Activated CD8-positive, alpha-beta T cell treated with anti-CD3 and anti-CD28 coated beads for 36 hours (primary cell): Measurements from ENCODE around the gene TEX13C. TPM values are rescaled to one million over a fixed set of nuclear protein-coding genes. Genes with fewer than 3 reads are reported as not detected.

Source experiments
- ATAC-seq: fragments of 200-7000 bp; cut with Tn5 transposase; one replicate; pipeline ENCODE4 v1.10.0; 2021; ENCODE audit warnings: mild to moderate bottlenecking, moderate library complexity
- CTCF ChIA-PET: fragments of 350-600 bp; sonication (Branson Sonifier 250); formaldehyde crosslinking; loops from one replicate; lab custom pipeline; 2021; ENCODE audit warnings: antibody characterized with exemption; lab: Charles Lee
- POLR2A ChIA-PET: fragments of 350-600 bp; sonication (Branson Sonifier 250); formaldehyde crosslinking; loops from one replicate; lab custom pipeline; 2021; ENCODE audit warnings: antibody characterized with exemption; lab: Charles Lee
- DNase-seq: peaks from one replicate; pipeline ENCODE4 v3.0.0-alpha.2; 2020
- H3K27ac Mint-ChIP-seq: one replicate; pipeline ENCODE4 v1.8.0; 2021; ENCODE audit warnings: mild to moderate bottlenecking, mixed read lengths
- H3K27me3 Mint-ChIP-seq: one replicate; pipeline ENCODE4 v1.8.0; 2021; ENCODE audit warnings: mixed read lengths
- H3K36me3 Mint-ChIP-seq: one replicate; pipeline ENCODE4 v1.8.0; 2021; ENCODE audit warnings: low read depth, mixed read lengths
- H3K4me1 Mint-ChIP-seq: one replicate; pipeline ENCODE4 v1.8.0; 2021; ENCODE audit warnings: low read depth, mixed read lengths
- H3K4me3 Mint-ChIP-seq: one replicate; pipeline ENCODE4 v1.8.0; 2021; ENCODE audit warnings: mild to moderate bottlenecking, moderate library complexity, mixed read lengths
- H3K9me3 Mint-ChIP-seq: one replicate; pipeline ENCODE4 v1.8.0; 2021; ENCODE audit warnings: mixed read lengths
- intact Hi-C: fragments of 100-400 bp; cut with micrococcal nuclease; formaldehyde crosslinking; loops from one replicate; pipeline ENCODE4 v1.10.0; 2022
- total RNA-seq, 2 experiments: library from RNA; stranded (reverse); gene quantifications; one replicate each; pipeline ENCODE4 v1.2.3, GENCODE V29; 2021
- TF ChIP-seq, protein P1 (sequence below): fragments of 200-600 bp; IDR thresholded peaks from one replicate; pipeline ENCODE4 v1.8.0; 2022; ENCODE audit warnings: antibody characterized with exemption, mild to moderate bottlenecking

Gene TEX13C
- total RNA-seq, 2 experiments from 2014 or later = not detected

DNA sequence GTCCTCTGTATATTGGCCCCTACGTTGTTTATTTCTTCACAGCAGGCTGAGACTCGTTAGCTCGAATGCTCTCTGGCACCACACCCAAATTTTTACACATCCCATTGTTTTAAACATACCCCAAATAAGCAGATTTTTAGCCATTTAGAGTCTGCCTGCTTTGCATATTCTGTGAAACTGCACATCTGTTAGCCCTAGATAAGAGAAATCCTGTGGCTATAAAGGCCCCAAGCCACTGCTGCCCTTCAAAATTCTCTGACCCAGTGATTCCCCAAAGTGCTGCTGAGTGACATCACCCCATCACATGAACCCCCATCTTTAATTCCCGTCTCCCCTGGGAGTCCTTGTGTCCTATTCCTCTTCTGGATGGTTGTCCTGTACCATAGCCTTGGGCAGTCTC lies 20.8 kb downstream of the TEX13C start:
- Mint-ChIP-seq H3K27me3 (peaks cover 2% of the 10 kb centered on the region), H3K9me3 (no peaks in the 10 kb centered on the region), H3K4me1 (no peaks in the 10 kb centered on the region), H3K4me3 (no peak overlapping the region), H3K36me3 (no peaks in the 10 kb centered on the region), H3K27ac (no peak overlapping the region)
- ATAC-seq = no peak
- TF ChIP-seq, protein P1, sequence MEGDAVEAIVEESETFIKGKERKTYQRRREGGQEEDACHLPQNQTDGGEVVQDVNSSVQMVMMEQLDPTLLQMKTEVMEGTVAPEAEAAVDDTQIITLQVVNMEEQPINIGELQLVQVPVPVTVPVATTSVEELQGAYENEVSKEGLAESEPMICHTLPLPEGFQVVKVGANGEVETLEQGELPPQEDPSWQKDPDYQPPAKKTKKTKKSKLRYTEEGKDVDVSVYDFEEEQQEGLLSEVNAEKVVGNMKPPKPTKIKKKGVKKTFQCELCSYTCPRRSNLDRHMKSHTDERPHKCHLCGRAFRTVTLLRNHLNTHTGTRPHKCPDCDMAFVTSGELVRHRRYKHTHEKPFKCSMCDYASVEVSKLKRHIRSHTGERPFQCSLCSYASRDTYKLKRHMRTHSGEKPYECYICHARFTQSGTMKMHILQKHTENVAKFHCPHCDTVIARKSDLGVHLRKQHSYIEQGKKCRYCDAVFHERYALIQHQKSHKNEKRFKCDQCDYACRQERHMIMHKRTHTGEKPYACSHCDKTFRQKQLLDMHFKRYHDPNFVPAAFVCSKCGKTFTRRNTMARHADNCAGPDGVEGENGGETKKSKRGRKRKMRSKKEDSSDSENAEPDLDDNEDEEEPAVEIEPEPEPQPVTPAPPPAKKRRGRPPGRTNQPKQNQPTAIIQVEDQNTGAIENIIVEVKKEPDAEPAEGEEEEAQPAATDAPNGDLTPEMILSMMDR = no peak
- intact Hi-C loops = no loop called here
- POLR2A ChIA-PET = no interaction called here
- DNase-seq = no peak
- CTCF ChIA-PET = no interaction called here

DNA sequence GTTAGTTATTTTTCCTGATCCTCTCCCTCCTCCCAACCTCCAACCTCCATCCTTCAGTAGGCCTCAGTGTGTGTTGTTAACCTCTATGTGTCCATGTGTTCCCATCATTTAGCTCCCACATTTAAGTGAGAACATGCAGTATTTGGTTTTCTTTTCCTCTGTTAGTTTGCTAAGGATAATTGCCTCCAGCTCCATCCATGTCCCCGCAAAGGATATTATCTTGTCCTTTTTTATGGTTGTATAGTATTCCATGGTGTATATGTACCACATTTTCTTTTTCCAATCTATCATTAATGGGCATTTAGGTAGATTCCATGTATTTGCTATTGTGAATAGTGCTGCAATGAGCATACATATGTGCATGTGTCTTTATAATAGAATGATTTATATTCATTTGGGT lies 54.5 kb downstream of the TEX13C start:
- Mint-ChIP-seq H3K27me3 (no peaks in the 10 kb centered on the region), H3K27ac (no peak overlapping the region), H3K9me3 (no peaks in the 10 kb centered on the region), H3K4me3 (no peak overlapping the region), H3K4me1 (no peaks in the 10 kb centered on the region), H3K36me3 (no peaks in the 10 kb centered on the region)
- no peak for ATAC-seq
- DNase-seq = no peak
- ChIA-PET CTCF (no interaction called here), POLR2A (no interaction called here)
- intact Hi-C loops = no loop called here
- TF ChIP-seq, protein P1 = no peak
